ENCODE data around the gene FAM227A.

The FAM227A gene

GRCh38 chr22:38656256-38657044 is at the start of gene FAM227A, which contains the start of gene CBY1:
Gene FAM227A, minus strand, starts transcription at chr22:38656392. Its CDS starts 6,224 bp downstream, at chr22:38650168.
Gene CBY1, plus strand, starts transcription at chr22:38656638. Its CDS starts 11,417 bp downstream, at chr22:38668055.
- peak; percentile 85 for DNase-seq
- in situ Hi-C loops (cut with HindIII; ENCODE audit: low pct_ligation_motif_present, low pct_unique_long_range_greater_than_20kb, low sequenced_read_pairs) = no loop called here

GRCh38 chr22:38705235-38706100 is 49.3 kb upstream of the FAM227A start, which contains the start of gene GTPBP1:
Gene GTPBP1, plus strand, starts transcription at chr22:38705944. Its CDS starts 12 bp downstream, at chr22:38705956.
- DNase-seq = peak; percentile 99
- in situ Hi-C loops (cut with HindIII; ENCODE audit: low pct_ligation_motif_present, low pct_unique_long_range_greater_than_20kb, low sequenced_read_pairs) = no loop called here

- no peak for DNase-seq
- in situ Hi-C loops (cut with HindIII; ENCODE audit: low pct_ligation_motif_present, low pct_unique_long_range_greater_than_20kb, low sequenced_read_pairs) = no loop called here
These were observed 48.6 kb upstream of the FAM227A start for GRCh38 chr22:38704654-38705234.

GRCh38 chr22:38700789-38701628 is 44.8 kb upstream of the FAM227A start, which contains the start of gene JOSD1:
Gene JOSD1, minus strand, starts transcription at chr22:38700943. Its CDS starts 956 bp downstream, at chr22:38699987.
- in situ Hi-C loops (cut with HindIII; ENCODE audit: low pct_ligation_motif_present, low pct_unique_long_range_greater_than_20kb, low sequenced_read_pairs) = no loop called here
- DNase-seq = peak; percentile 92

GRCh38 chr22:38700270-38700788 is 44.1 kb upstream of the FAM227A start:
- in situ Hi-C loops (cut with HindIII; ENCODE audit: low pct_ligation_motif_present, low pct_unique_long_range_greater_than_20kb, low sequenced_read_pairs) = no loop called here

GRCh38 chr22:38699784-38700183 is 43.6 kb upstream of the FAM227A start:
- peak; percentile 61 for DNase-seq
- in situ Hi-C loops (cut with HindIII; ENCODE audit: low pct_ligation_motif_present, low pct_unique_long_range_greater_than_20kb, low sequenced_read_pairs) = no loop called here

More at GRCh38 chr22:38700270-38700788, 44.1 kb upstream of the FAM227A start:
- DNase-seq = peak; percentile 64

- in situ Hi-C loops (cut with HindIII; ENCODE audit: low pct_ligation_motif_present, low pct_unique_long_range_greater_than_20kb, low sequenced_read_pairs) = no loop called here
- no peak for DNase-seq
These were observed 43.0 kb upstream of the FAM227A start for GRCh38 chr22:38699143-38699542.

GRCh38 chr22:38698407-38699094 is 42.4 kb upstream of the FAM227A start:
- in situ Hi-C loops (cut with HindIII; ENCODE audit: low pct_ligation_motif_present, low pct_unique_long_range_greater_than_20kb, low sequenced_read_pairs) = no loop called here
- DNase-seq = no peak

GRCh38 chr22:38697425-38698089 is 41.4 kb upstream of the FAM227A start:
- no peak for DNase-seq
- in situ Hi-C loops (cut with HindIII; ENCODE audit: low pct_ligation_motif_present, low pct_unique_long_range_greater_than_20kb, low sequenced_read_pairs) = no loop called here

GRCh38 chr22:38696606-38697424 is 40.6 kb upstream of the FAM227A start:
- in situ Hi-C loops (cut with HindIII; ENCODE audit: low pct_ligation_motif_present, low pct_unique_long_range_greater_than_20kb, low sequenced_read_pairs) = no loop called here

GRCh38 chr22:38694940-38695339 is 38.7 kb upstream of the FAM227A start:
- in situ Hi-C loops (cut with HindIII; ENCODE audit: low pct_ligation_motif_present, low pct_unique_long_range_greater_than_20kb, low sequenced_read_pairs) = no loop called here
- DNase-seq = no peak

More at GRCh38 chr22:38696606-38697424, 40.6 kb upstream of the FAM227A start:
- DNase-seq = peak; percentile 68

GRCh38 chr22:38694049-38694448 is 37.9 kb upstream of the FAM227A start:
- in situ Hi-C loops (cut with HindIII; ENCODE audit: low pct_ligation_motif_present, low pct_unique_long_range_greater_than_20kb, low sequenced_read_pairs) = no loop called here
- no peak for DNase-seq

GRCh38 chr22:38689651-38690050 is 33.5 kb upstream of the FAM227A start:
- no peak for DNase-seq
- in situ Hi-C loops (cut with HindIII; ENCODE audit: low pct_ligation_motif_present, low pct_unique_long_range_greater_than_20kb, low sequenced_read_pairs) = no loop called here

GRCh38 chr22:38685761-38686160 is 29.6 kb upstream of the FAM227A start:
- DNase-seq = no peak
- in situ Hi-C loops (cut with HindIII; ENCODE audit: low pct_ligation_motif_present, low pct_unique_long_range_greater_than_20kb, low sequenced_read_pairs) = no loop called here

- in situ Hi-C loops (cut with HindIII; ENCODE audit: low pct_ligation_motif_present, low pct_unique_long_range_greater_than_20kb, low sequenced_read_pairs) = no loop called here
These were observed 28.7 kb upstream of the FAM227A start for GRCh38 chr22:38684895-38685294.

More at GRCh38 chr22:38684895-38685294, 28.7 kb upstream of the FAM227A start:
- DNase-seq = no peak
